GM06990 (cell line): ENCODE data around the gene PLAC8.
A peak's percentile ranks its signal among the peaks of the same experiment; 100 is the strongest.
"Not testable (repeated sequence)": the region's sequence is repeated elsewhere in the genome, so short reads cannot be mapped to it uniquely, and the experiment has no call there.

Source experiments
- DNase-seq: peaks from one replicate; pipeline ENCODE4 v3.0.0-alpha.2; 2011; ENCODE audit not compliant: insufficient read length; ENCODE audit errors: extremely low read depth
- H3K27me3 ChIP-seq: replicated peaks from 2 replicates; pipeline ENCODE4 v1.6.0; 2011; ENCODE audit warnings: low read length; ENCODE audit not compliant: control insufficient read depth, insufficient read depth
- H3K36me3 ChIP-seq: 2 replicates; pipeline ENCODE4 v1.5.1; 2011; ENCODE audit warnings: low read length; ENCODE audit not compliant: control insufficient read depth, insufficient read depth
- H3K4me3 ChIP-seq: replicated peaks from 2 replicates; pipeline ENCODE4 v1.5.1; 2011; ENCODE audit warnings: low read depth, mild to moderate bottlenecking, control low read depth, low read length
- CTCF ChIP-seq: IDR thresholded peaks from 2 replicates; pipeline ENCODE4 v1.5.1; 2011; ENCODE audit warnings: low read length, control low read depth, mild to moderate bottlenecking, inconsistent platforms; ENCODE audit not compliant: insufficient read depth, poor library complexity, severe bottlenecking

The PLAC8 gene

GRCh38 chr4:83112678-83113428 lies 1.7 kb downstream of the PLAC8 start:
- Histone ChIP-seq H3K36me3 (no peaks in the 10 kb centered on the region), H3K27me3 (no peaks in the 10 kb centered on the region), H3K4me3 (peak overlapping the region; percentile 77)
- no peak for TF ChIP-seq CTCF
- DNase-seq = peak; percentile 52

GRCh38 chr4:83112231-83112630 lies 2.3 kb downstream of the PLAC8 start:
- Histone ChIP-seq H3K36me3 (no peaks in the 10 kb centered on the region), H3K27me3 (no peaks in the 10 kb centered on the region), H3K4me3 (peak overlapping the region; percentile 77)
- no peak for TF ChIP-seq CTCF
- DNase-seq = peak; percentile 66

GRCh38 chr4:83111751-83112141 lies 2.8 kb downstream of the PLAC8 start:
- H3K4me3 ChIP-seq = peak overlapping the region; percentile 53
- DNase-seq, H3K36me3 ChIP-seq: not testable (repeated sequence)

GRCh38 chr4:83110970-83111750 lies 3.4 kb downstream of the PLAC8 start:
- no peaks in the 10 kb centered on the region; the same call in none of the 2 replicates for H3K36me3 ChIP-seq
- TF ChIP-seq CTCF = no peak
- peak overlapping the region; percentile 76 for H3K4me3 ChIP-seq
- DNase-seq = no peak
- no peaks in the 10 kb centered on the region for H3K27me3 ChIP-seq

More at GRCh38 chr4:83111751-83112141, 2.8 kb downstream of the PLAC8 start:
- H3K27me3 ChIP-seq = not testable (repeated sequence)

- H3K27me3 ChIP-seq = no peaks in the 10 kb centered on the region
- TF ChIP-seq CTCF = peak; percentile 93
- no peaks in the 10 kb centered on the region; the same call in none of the 2 replicates for H3K36me3 ChIP-seq
- peak; percentile 90 for DNase-seq
- peak overlapping the region; percentile 76 for H3K4me3 ChIP-seq
Observed at GRCh38 chr4:83110223-83110945, 4.1 kb downstream of the PLAC8 start.
